LHCN-M2 (cell line): Measurements from ENCODE around the gene DPP10. TPM values are rescaled to one million over a fixed set of nuclear protein-coding genes. Genes with fewer than 3 reads are reported as not detected.
"Not testable (repeated sequence)": the region's sequence is repeated elsewhere in the genome, so short reads cannot be mapped to it uniquely, and the experiment has no call there.

ENCODE experiments used
- DNase-seq: peaks from one replicate; pipeline ENCODE4 v3.0.0-alpha.2; 2012; ENCODE audit warnings: low read depth
- polyA plus RNA-seq: library from polyadenylated mRNA; unstranded; fragments of >200 nt; gene quantifications from one replicate; pipeline ENCODE4 v1.2.1, GENCODE V29; 2012; ENCODE audit warnings: missing spikeins
- total RNA-seq: library from RNA; depleted of rRNA; stranded (reverse); fragments of >200 nt; gene quantifications from 2 replicates; pipeline ENCODE4 v1.2.3, GENCODE V29; 2014; rRNA removed

DPP10 gene
- not detected in 2 replicates for total RNA-seq
- polyA plus RNA-seq = not detected

GRCh38 chr2:114442510-114442909 is at the start of gene DPP10:
DPP10 (plus strand) TSS chr2:114442641.
- DNase-seq = no peak

- DNase-seq = no peak
These were observed 41.6 kb upstream of the DPP10 start for GRCh38 chr2:114400890-114401289.

GRCh38 chr2:114405247-114406116 is 37.0 kb upstream of the DPP10 start:
- DNase-seq = no peak

- no peak for DNase-seq
These were observed 36.1 kb upstream of the DPP10 start for GRCh38 chr2:114406347-114406746.

- not testable (repeated sequence) for DNase-seq
These were observed 35.1 kb upstream of the DPP10 start for GRCh38 chr2:114407353-114407752.

- DNase-seq = no peak
These were observed 20.7 kb upstream of the DPP10 start for GRCh38 chr2:114421781-114422180.

GRCh38 chr2:114424699-114425098 is 17.7 kb upstream of the DPP10 start:
- DNase-seq = no peak

GRCh38 chr2:114426756-114427155 is 15.7 kb upstream of the DPP10 start:
- DNase-seq = no peak

- DNase-seq = no peak
These were observed 6.1 kb upstream of the DPP10 start for GRCh38 chr2:114436329-114436728.

GRCh38 chr2:114446571-114446970 is 4.1 kb downstream of the DPP10 start:
- no peak for DNase-seq

GRCh38 chr2:114450639-114451038 is 8.2 kb downstream of the DPP10 start:
- no peak for DNase-seq

- DNase-seq = no peak
These were observed 14.1 kb downstream of the DPP10 start for GRCh38 chr2:114456566-114456965.

- DNase-seq = no peak
These were observed 15.5 kb downstream of the DPP10 start for GRCh38 chr2:114457956-114458355.

- DNase-seq = no peak
These were observed 18.7 kb downstream of the DPP10 start for GRCh38 chr2:114461116-114461515.

- no peak for DNase-seq
These were observed 22.7 kb downstream of the DPP10 start for GRCh38 chr2:114464961-114465706.

- no peak for DNase-seq
These were observed 25.9 kb downstream of the DPP10 start for GRCh38 chr2:114468343-114468742.

- no peak for DNase-seq
These were observed 29.8 kb downstream of the DPP10 start for GRCh38 chr2:114472246-114472645.

- no peak for DNase-seq
These were observed 30.3 kb downstream of the DPP10 start for GRCh38 chr2:114472726-114473125.

- DNase-seq = no peak
These were observed 46.5 kb downstream of the DPP10 start for GRCh38 chr2:114488841-114489530.

- DNase-seq = no peak
These were observed 52.6 kb downstream of the DPP10 start for GRCh38 chr2:114495046-114495445.

- DNase-seq = no peak
These were observed 54.5 kb downstream of the DPP10 start for GRCh38 chr2:114496959-114497358.

GRCh38 chr2:114499101-114499500 is 56.7 kb downstream of the DPP10 start:
- DNase-seq = no peak
